GM19463 (cell line): Measurements from ENCODE around the gene TNNT1.
A peak's percentile ranks its signal among the peaks of the same experiment; 100 is the strongest.
"Not testable (repeated sequence)": the region's sequence is repeated elsewhere in the genome, so short reads cannot be mapped to it uniquely, and the experiment has no call there.

Experiments used
- ATAC-seq: cut with Tn5 transposase; IDR thresholded peaks from one replicate; pipeline ENCODE4 v1.9.1; 2021; ENCODE audit warnings: mild to moderate bottlenecking, moderate library complexity; ENCODE audit not compliant: unreplicated experiment

TNNT1 gene

GRCh38 chr19:55169136-55169535 lies 20.1 kb upstream of the TNNT1 start:
- ATAC-seq = no peak

- ATAC-seq = peak; percentile 87
Observed at GRCh38 chr19:55166530-55167268, 17.7 kb upstream of the TNNT1 start, which contains the start of gene DNAAF3. TSS of gene DNAAF3 (minus strand) at chr19:55166613. CDS start at chr19:55166413, 200 bp downstream.

GRCh38 chr19:55165952-55166529 lies 17.0 kb upstream of the TNNT1 start:
- ATAC-seq = no peak

GRCh38 chr19:55161571-55162322 lies 12.7 kb upstream of the TNNT1 start:
- ATAC-seq = no peak

- peak; percentile 17 for ATAC-seq
Observed at GRCh38 chr19:55160986-55161365, 12.0 kb upstream of the TNNT1 start.

- ATAC-seq = peak; percentile 68
Observed at GRCh38 chr19:55160128-55160985, 11.4 kb upstream of the TNNT1 start.

GRCh38 chr19:55158848-55159749 lies 10.1 kb upstream of the TNNT1 start:
- no peak for ATAC-seq

- no peak for ATAC-seq
Observed at GRCh38 chr19:55158423-55158822, 9.4 kb upstream of the TNNT1 start.

- no peak for ATAC-seq
Observed at GRCh38 chr19:55157064-55157908, 8.3 kb upstream of the TNNT1 start, which contains the start of gene TNNI3. TSS of gene TNNI3 (minus strand) at chr19:55157732. CDS start at chr19:55157589, 143 bp downstream.

- no peak for ATAC-seq
Observed at GRCh38 chr19:55156202-55157063, 7.4 kb upstream of the TNNT1 start.

- ATAC-seq = not testable (repeated sequence)
Observed at GRCh38 chr19:55155784-55156183, 6.8 kb upstream of the TNNT1 start.

- ATAC-seq = no peak
Observed at GRCh38 chr19:55153652-55154264, 4.8 kb upstream of the TNNT1 start.

- ATAC-seq = no peak
Observed at GRCh38 chr19:55152017-55152416, 3.0 kb upstream of the TNNT1 start.

- ATAC-seq = no peak
Observed at GRCh38 chr19:55147545-55148251, 1.3 kb downstream of the TNNT1 start.

GRCh38 chr19:55146705-55147273 lies 2.2 kb downstream of the TNNT1 start:
- ATAC-seq = no peak

GRCh38 chr19:55146078-55146704 lies 2.8 kb downstream of the TNNT1 start:
- no peak for ATAC-seq
